T47D (cell line): Measurements from ENCODE around the gene MCM3AP.

Experiments
- DNase-seq, 2 experiments: peaks; one replicate each; pipeline versions ENCODE4 v3.0.0 to v3.0.0-alpha.2; 2011 to 2012; ENCODE audit warnings: low read depth in 1 of 2, low spot score in 1 of 2
- JUND ChIP-seq: IDR thresholded peaks from 2 replicates; pipeline ENCODE4 v1.6.1; 2012; ENCODE audit warnings: low read depth
- in situ Hi-C: cut with HindIII; loops from 2 replicates; pipeline ENCODE4 v1.10.0; 2016; ENCODE audit warnings: low sequenced_read_pairs, low pct_unique_long_range_greater_than_20kb

Gene MCM3AP

DNA sequence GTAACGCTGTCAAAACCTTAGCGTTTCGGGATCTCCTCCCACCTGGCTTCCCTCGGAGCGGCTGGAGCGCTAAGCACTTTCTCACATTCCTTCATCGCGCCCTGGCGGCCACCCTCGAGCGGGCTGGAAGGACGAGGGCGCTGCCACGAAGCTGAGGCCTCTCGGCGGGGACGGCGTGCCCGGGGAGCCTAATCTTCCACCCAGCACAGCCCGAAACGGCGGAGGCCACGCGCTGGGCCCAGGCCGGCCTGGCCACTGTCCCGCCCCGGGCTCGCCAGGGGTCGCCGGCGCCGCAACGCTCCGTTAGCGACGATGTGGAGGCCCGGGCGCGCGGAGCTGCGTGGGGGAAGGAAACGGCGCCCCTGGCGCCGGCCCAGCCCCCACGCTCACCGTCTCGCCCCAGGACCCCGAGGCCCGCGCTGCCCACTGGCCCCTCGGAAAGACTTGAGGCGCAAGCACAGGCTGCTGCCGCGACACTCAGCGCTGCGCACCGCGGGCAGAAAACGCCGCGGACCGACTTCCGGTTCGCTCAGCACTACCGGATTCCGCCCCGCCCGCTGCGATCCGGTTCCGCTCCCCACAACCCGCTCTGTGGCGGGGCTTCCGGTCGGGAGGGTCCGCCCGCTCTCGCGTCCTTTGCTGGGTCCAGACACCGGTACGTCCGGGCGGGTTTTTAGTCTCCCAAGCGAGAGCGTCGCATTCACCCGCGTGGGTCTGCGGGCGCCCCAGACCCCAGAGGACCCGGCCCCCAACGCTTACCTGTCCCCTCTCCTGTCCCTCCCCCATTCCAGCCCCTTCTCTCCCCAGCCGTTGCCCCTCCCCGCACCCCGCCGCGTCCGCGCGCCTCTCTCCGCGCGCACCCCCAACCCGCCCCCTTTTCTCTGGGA lies 593 bp upstream of the MCM3AP start, which contains the start of gene YBEY:
YBEY (plus strand) TSS at position 582 of the 887 bp plus-strand sequence. CDS start 572 bp downstream, outside the sequence.
- DNase-seq = peak; percentile 85 to 94
- no peak for TF ChIP-seq JUND
- in situ Hi-C loops = no loop called here

DNA sequence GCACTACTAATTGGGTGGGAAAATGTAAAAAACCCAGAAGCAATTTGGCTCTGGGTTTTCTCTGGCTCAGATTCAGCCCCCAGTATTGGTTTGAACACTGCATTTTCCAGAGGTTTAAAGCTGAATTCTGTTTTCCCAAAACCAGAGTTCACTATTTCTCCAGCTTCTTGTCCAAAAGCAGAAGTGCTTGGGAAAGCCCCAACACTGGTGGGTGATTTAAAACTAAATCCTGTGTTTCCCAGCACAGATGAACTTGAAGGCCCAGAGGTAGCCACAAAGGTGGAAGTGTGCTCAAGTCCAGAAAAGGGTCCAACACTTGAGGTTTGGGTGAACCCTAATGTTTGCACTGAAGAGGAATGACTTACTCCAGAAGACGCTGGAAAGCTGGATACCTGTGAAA lies 678 bp downstream of the MCM3AP start:
- TF ChIP-seq JUND = no peak
- no peak for DNase-seq
- in situ Hi-C loops = no loop called here

- no peak for TF ChIP-seq JUND
- in situ Hi-C loops = no loop called here
- DNase-seq = peak; percentile 18 to 82
Observed at GRCh38 chr21:46284077-46284644, 1.2 kb downstream of the MCM3AP start.

DNA sequence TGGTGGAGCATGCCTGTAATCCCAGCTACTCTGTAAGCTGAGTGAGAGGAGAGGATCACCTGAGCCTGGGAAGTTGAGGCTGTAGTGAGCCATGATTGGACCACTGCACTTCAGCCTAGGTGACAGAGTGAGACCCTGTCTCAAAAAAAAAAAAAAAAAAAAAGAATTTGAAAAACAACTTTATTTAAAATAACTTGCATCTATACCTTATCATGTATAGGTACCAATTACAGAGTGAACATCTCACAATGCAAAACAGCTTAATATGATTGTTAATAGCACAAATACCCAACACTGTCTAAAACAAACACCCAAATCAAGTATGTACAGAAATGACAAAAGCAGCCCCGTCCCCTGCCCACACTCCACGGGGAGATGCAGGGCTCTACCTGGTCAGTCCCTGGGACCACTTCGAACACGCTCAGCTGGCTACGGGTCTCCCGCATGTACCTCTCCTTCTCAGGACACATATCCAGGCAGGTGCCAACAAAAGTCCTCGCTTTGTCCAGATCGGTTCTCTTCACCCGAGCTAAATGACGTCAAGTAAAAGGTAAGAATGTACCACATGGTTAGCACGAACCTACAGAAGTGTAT lies 10.5 kb downstream of the MCM3AP start:
- DNase-seq = no peak
- in situ Hi-C loops = no loop called here
- no peak for TF ChIP-seq JUND

DNA sequence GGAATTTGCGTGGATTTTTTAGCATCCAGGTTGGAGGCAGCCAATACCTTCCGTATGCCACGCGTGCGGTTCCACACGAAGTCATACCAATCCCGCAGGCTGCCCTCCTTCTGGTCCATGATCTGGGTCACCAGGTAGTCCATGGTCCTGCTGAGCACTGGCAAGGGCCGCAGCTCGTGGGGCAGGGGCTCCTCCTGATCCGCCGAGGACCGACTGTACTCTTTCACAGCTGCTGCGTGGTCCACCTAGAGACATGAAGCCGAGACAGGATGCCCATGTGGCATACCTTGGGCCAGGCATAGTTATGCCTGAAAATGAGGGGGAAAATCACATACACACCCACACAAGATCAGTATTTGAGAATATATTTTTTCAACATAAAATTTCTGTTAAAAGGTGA lies 12.1 kb downstream of the MCM3AP start:
- TF ChIP-seq JUND = no peak
- in situ Hi-C loops = no loop called here
- no peak for DNase-seq

GRCh38 chr21:46269466-46269865 lies 15.9 kb downstream of the MCM3AP start:
- no peak for TF ChIP-seq JUND
- DNase-seq = peak in 1 of 2 experiments; percentile 38

GRCh38 chr21:46268371-46268770 lies 17.0 kb downstream of the MCM3AP start:
- no peak for TF ChIP-seq JUND
- no peak for DNase-seq
- in situ Hi-C loops = no loop called here

More at GRCh38 chr21:46269466-46269865, 15.9 kb downstream of the MCM3AP start:
- in situ Hi-C loops = no loop called here

- in situ Hi-C loops = no loop called here
- DNase-seq = no peak
- no peak for TF ChIP-seq JUND
Observed at GRCh38 chr21:46266946-46267345, 18.5 kb downstream of the MCM3AP start.

DNA sequence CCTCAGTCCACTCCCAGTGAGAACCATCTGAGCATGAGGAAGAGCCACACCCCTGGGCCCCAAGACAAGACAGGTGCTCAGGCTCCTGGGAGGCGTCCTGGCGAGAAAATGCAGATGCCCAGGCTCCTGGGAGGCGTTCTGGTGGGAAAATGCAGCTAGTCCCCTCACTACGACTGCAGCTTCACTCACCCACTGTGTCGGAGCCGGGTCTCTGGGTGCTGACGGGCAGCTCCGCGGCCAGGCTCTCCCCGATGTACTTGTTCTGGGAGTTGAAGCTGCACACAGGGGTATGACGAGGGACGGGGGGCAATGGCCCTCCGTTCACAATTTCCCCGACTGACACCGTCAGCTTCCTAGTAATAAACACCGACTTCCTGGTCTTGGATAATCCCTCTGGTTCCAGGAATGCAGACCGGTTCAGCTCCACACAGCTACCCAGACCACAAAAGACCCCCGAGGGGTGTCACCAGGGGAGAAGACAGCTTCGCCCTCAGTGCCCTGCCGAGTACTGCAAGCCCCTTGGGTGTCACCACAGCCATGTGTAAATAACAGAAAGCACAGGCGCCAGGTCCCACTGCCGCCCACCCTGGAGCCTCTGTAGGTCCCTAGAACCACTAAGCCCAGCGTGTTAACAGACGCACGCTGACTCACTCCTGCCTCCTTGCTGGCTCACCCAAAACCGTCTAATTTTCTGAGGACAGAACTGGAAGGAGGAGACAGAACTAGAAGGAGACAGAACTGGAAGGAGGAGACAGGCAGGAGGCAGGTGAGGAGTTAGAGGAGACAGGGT lies 19.5 kb downstream of the MCM3AP start:
- DNase-seq = no peak
- in situ Hi-C loops = no loop called here
- TF ChIP-seq JUND = no peak

GRCh38 chr21:46264690-46265144 lies 20.7 kb downstream of the MCM3AP start:
- in situ Hi-C loops = no loop called here
- no peak for TF ChIP-seq JUND
- no peak for DNase-seq

DNA sequence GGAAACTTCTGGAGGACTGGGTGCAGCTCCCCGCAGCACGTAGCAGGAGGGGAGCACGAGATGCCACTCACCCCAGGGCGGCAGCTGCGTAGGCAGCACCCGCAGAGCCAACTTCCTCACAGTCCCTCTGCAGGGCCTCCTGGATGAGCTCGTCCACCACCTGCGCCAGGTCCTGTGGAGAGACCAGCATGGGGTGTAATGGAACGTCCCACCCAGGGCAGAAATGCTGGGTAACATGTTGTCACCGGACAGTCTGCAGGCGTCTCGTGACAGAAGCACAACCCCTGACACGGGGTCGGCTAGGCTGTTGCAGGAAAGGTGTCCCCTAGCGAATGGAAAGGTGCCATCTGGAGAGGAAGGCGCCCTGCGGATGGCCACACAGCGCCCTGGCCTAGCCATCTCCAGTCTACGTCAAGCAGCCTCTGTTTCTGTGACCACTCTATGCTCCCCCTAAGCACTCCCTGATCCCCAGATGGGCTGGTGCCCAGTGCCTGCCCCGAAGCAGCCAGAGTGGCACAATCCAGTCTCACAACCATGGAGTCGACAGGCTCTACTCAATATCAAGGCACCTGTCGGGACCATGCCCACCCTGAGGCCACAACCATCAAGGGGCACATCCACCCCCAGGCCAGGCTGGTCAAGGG lies 21.2 kb downstream of the MCM3AP start:
- TF ChIP-seq JUND = no peak
- in situ Hi-C loops = no loop called here
- DNase-seq = no peak

- DNase-seq = no peak
- no peak for TF ChIP-seq JUND
- in situ Hi-C loops = no loop called here
Observed at GRCh38 chr21:46256501-46256994, 28.9 kb downstream of the MCM3AP start.
